ENCODE measurements around the gene KRTAP17-1. TPM values are rescaled to one million over a fixed set of nuclear protein-coding genes. Genes with fewer than 3 reads are reported as not detected.

KRTAP17-1 gene
- total RNA-seq, 2 donors from 2014 or later: not detected

DNA sequence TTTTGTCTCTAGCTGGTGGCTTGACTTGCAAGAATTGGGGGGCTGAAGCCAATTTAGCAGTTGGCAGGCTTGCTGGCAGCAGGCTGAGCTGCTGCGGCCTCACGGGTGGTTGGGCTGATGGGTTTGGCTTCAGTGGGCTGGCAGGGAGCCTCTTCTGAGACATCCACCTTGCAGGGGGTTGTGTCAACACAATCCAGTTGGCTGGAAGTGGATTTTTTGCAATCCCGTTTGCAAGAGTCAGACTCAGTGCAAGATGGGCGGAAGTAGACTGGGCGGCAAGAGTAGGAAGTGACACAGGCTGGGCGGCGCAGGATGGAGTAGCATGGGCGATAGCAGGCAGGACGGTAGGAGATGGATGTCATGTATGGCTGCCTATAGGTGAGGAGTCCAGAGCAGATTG, 7.9 kb downstream of the KRTAP17-1 start:
- H3K27me3 Mint-ChIP-seq: no peaks in the 10 kb centered on the region
- peak overlapping the region; percentile 80 for H3K4me3 Mint-ChIP-seq
- ATAC-seq (no peak), DNase-seq (no peak)
- H3K36me3 Mint-ChIP-seq (ENCODE audit: low read depth): no peaks in the 10 kb centered on the region
- H3K27ac Mint-ChIP-seq: peak overlapping the region; percentile 97
- H3K4me1 Mint-ChIP-seq: peaks cover 51% of the 10 kb centered on the region
- H3K9me3 ChIP-seq (ENCODE audit: control insufficient read depth, low read length, poor library complexity, severe bottlenecking): no peaks in the 10 kb centered on the region

DNA sequence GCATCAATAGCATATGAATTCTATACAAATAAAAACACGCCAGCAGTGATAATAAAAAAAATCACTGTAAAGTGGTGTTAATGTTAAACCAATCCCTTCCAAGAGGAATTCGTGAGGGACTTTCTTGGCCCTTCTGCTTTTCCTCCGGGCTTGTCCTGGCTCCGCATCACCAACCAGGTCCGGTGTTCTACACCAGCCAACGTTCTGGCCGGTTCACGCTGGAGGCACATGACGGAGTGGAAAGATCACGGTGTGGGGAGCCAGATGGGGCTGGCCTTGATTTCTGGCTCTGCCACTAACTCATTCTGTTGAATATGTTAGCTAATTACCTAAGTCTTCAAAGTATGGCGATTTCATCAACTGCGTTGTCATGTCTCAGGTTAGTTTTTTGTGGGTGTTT, 11.4 kb downstream of the KRTAP17-1 start:
- ATAC-seq: no peak
- no peaks in the 10 kb centered on the region for H3K36me3 Mint-ChIP-seq (ENCODE audit: low read depth)

DNA sequence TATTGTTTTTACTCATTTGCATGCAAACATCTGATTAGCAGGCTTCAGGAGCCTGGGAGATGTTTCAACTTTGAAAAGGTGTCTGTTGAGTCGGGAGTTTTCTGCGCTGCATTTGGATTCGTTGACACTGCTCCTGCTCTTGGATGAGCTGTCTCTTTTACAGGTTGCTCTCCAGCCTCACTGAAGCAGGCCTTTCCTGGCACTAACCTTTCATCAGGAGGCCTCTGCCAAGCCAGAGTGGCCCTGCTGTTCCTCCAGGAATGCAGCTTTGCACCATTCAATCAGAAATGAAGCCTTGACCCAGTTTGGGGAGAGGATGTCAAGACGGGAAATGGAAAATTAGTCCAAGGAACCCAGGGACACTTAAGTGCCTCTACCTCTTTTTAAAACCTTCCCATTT, 12.5 kb downstream of the KRTAP17-1 start:
- H3K4me1 Mint-ChIP-seq: peaks cover 17% of the 10 kb centered on the region

More for the DNA sequence above, 11.4 kb downstream of the KRTAP17-1 start:
- Mint-ChIP-seq H3K4me3 (no peak overlapping the region), H3K4me1 (peaks cover 28% of the 10 kb centered on the region), H3K27me3 (no peaks in the 10 kb centered on the region), H3K27ac (no peak overlapping the region)
- no peaks in the 10 kb centered on the region for H3K9me3 ChIP-seq (ENCODE audit: control insufficient read depth, low read length, poor library complexity, severe bottlenecking)
- DNase-seq: no peak

DNA sequence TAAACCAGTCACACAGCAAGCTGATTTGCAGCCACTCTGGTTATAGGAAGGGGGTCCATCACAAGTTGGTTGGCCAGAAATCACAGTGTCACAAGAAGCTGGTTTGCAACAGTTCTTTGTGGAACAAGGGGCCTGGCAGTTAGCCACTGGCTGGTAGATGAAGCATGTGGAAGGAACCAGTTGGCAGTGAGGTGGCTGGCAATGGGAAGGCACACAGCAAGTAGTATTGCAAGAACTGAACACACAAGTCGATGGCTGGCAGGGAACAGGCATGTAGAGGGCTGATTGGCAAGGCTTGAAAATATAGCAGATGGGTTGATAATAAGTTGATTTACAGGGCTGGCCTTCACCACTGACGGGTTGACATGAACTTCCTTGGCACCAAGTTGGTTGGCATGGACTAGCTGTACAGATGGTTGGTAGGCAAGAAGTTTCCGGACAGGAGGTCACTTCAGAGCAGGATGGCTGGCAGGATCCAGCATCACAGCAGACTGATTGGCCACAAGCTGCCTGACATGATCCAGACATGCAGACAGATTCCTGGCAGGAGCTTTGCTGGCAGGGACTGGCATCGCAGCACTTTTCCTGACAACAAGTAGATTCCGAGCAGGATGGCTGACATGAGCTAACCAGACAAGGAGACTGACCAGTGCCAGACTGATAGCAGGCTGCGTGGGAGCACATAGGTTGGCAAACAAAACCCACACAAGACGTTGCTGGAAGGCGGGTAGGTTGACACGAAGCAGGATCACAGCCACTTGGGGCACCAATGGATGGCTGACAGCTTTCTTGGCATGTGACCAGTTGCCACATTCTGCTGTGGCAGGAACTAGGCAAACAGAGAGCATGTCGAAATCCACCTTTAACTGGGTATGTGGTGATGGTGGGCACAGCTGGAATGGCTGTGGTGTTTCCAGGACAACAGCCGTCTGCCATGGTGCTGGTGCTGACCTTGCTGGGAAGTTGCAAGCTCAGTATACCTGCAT, 13.3 kb downstream of the KRTAP17-1 start, which contains the start of gene KRTAP29-1:
TSS of gene KRTAP29-1 (minus strand) at position 936 of the 986 bp plus-strand sequence. CDS start at position 936, 0 bp downstream.
- Mint-ChIP-seq H3K27me3 (peaks cover 4% of the 10 kb centered on the region), H3K27ac (no peak within 1 kb of the TSS), H3K4me3 (no peak within 1 kb of the TSS), H3K36me3 (ENCODE audit: low read depth) (no peaks in the 10 kb centered on the region), H3K4me1 (peaks cover 9% of the 10 kb centered on the region)
- H3K9me3 ChIP-seq (ENCODE audit: control insufficient read depth, low read length, poor library complexity, severe bottlenecking): no peaks in the 10 kb centered on the region
- ATAC-seq: no peak
- DNase-seq: no peak

More for the DNA sequence above, 12.5 kb downstream of the KRTAP17-1 start:
- DNase-seq (no peak), ATAC-seq (no peak)
- Mint-ChIP-seq H3K27ac (no peak overlapping the region), H3K27me3 (peaks cover 3% of the 10 kb centered on the region), H3K36me3 (ENCODE audit: low read depth) (no peaks in the 10 kb centered on the region), H3K4me3 (no peak overlapping the region)
- no peaks in the 10 kb centered on the region for H3K9me3 ChIP-seq (ENCODE audit: control insufficient read depth, low read length, poor library complexity, severe bottlenecking)

DNA sequence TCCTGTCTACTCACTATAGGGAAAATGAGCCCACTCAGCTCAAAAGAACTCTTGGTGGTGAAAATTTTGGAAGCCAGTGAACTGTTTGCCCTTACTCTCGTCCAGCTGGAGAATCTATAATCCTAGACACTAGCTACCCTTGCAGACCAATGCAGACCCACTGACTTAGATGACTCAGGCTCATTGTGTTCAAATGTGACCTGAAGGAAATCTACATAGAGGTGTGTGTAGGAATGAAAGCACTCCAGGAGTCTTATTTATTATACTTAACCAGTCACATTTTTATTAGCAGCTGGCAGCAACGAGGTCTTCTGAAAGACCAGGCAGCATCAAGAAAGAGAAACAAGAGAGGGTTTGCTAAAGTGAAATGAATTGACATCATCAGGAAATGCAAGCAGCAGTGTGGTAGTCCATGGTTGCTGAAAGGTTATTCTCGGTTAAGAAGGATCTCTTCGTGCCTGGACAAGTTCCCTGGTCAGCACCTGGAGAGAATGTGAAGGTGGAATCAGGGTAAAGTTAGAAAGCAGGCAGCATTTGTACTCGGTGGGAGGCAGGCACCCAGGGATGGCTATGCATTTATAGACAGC, 14.2 kb downstream of the KRTAP17-1 start:
- H3K27me3 Mint-ChIP-seq: peaks cover 4% of the 10 kb centered on the region
- no peak overlapping the region for H3K4me3 Mint-ChIP-seq
- DNase-seq (no peak), ATAC-seq (no peak)
- no peaks in the 10 kb centered on the region for H3K36me3 Mint-ChIP-seq (ENCODE audit: low read depth)
- no peaks in the 10 kb centered on the region for H3K9me3 ChIP-seq (ENCODE audit: control insufficient read depth, low read length, poor library complexity, severe bottlenecking)
- no peaks in the 10 kb centered on the region for H3K4me1 Mint-ChIP-seq
- no peak overlapping the region for H3K27ac Mint-ChIP-seq

DNA sequence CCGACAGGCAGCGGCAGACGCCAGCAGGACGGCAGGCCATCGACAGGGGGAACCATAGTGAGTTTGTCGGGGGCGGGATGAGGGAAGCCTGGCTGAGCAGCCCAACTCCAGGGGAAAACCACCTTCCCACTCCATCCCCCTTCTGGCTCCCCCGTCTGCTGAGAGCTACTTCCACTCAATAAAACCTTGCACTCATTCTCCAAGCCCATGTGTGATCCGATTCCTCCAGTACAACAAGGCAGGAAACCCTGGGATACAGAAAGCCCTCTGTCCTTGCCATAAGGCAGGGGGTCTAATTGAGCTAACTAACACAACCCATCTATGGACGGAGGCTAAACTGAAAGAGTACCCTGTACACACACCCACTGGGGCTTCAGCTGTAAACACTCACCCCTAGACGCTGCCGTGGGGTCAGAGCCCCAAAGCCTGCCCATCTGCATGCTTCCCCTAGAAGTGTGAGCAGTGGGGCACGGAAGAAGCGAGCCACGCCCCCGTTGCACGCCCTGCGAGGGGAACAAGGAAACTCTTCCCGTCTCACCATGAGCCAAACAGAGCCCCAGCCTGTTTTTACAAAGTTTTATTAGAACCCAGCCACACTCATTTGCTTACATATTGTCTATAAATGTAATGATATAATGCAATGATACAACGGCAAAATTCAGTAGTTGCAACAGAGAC, 16.9 kb downstream of the KRTAP17-1 start:
- peaks cover 2% of the 10 kb centered on the region for H3K36me3 Mint-ChIP-seq (ENCODE audit: low read depth)
- no peaks in the 10 kb centered on the region for H3K4me1 Mint-ChIP-seq
- no peak for ATAC-seq
- H3K27me3 Mint-ChIP-seq: peaks cover 4% of the 10 kb centered on the region
- H3K4me3 Mint-ChIP-seq: no peak overlapping the region
- DNase-seq: no peak
- H3K27ac Mint-ChIP-seq: no peak overlapping the region
- H3K9me3 ChIP-seq (ENCODE audit: control insufficient read depth, low read length, poor library complexity, severe bottlenecking): no peaks in the 10 kb centered on the region

DNA sequence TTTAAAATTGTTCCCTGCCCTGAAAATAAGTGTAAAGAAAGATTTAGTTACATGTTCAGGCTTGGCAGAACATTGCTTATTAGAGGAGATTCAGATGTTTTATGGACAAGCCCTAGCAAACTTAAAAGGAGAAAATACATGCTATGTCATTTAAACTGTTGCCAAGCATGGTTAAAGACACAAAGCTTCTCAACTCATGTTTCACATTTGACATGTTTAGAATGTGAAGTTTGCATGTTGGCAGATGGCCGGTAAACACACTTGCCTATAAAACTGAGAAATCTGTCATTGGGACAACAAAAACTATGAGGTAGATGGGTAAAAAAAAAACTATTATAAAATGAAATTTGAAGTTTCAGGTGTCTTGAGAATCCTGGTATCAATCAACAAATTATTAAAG, 18.7 kb downstream of the KRTAP17-1 start:
- peaks cover 2% of the 10 kb centered on the region for H3K36me3 Mint-ChIP-seq (ENCODE audit: low read depth)
- no peaks in the 10 kb centered on the region for H3K9me3 ChIP-seq (ENCODE audit: control insufficient read depth, low read length, poor library complexity, severe bottlenecking)
- H3K4me1 Mint-ChIP-seq: no peaks in the 10 kb centered on the region
- no peak overlapping the region for H3K4me3 Mint-ChIP-seq
- peaks cover 19% of the 10 kb centered on the region for H3K27me3 Mint-ChIP-seq
- no peak for DNase-seq
- no peak overlapping the region for H3K27ac Mint-ChIP-seq
- no peak for ATAC-seq

DNA sequence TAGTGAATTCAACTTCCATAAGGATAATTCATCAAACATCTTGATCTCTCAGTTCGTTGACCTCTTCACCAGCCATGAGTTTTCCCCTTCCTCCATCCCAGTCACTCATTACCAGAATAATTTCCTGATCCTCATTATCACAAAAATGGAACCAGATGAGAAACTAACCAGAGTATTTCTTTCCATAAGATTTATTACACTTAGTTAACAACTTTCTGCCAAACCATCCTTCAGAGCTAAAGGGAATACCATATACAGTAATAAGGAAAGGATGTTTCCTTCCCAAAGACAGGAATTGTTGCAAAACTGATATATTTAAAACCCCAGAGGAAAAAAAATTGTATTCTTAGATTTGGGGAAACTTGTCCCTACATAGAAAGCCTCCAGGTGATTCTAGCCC, 21.5 kb downstream of the KRTAP17-1 start:
- H3K4me3 Mint-ChIP-seq: no peak overlapping the region
- H3K27ac Mint-ChIP-seq: no peak overlapping the region
- no peak for ATAC-seq
- H3K36me3 Mint-ChIP-seq (ENCODE audit: low read depth): peaks cover 2% of the 10 kb centered on the region
- peaks cover 31% of the 10 kb centered on the region for H3K27me3 Mint-ChIP-seq
- H3K9me3 ChIP-seq (ENCODE audit: control insufficient read depth, low read length, poor library complexity, severe bottlenecking): no peaks in the 10 kb centered on the region
- H3K4me1 Mint-ChIP-seq: no peaks in the 10 kb centered on the region
- DNase-seq: no peak

DNA sequence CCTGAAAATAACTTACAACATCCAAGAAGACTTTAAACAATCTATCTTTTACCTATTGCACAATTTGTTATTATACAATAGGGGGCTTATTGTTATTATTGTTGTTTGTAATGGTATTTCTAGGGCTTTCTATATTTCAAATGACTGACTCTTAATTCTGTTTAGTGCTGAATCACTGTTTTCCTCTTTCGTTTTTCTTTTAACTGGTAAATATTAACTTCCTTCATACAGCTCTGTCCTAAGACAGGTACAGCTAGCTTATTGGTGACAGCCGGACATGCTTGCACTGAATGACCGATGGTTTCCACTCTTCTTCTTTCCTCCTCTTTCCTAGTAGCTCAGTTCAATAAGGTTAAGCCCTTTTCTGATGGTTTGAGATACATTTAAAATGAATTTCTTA, 28.5 kb downstream of the KRTAP17-1 start:
- H3K4me3 Mint-ChIP-seq: no peak overlapping the region
- DNase-seq (no peak), ATAC-seq (no peak)
- H3K9me3 ChIP-seq (ENCODE audit: control insufficient read depth, low read length, poor library complexity, severe bottlenecking): no peaks in the 10 kb centered on the region
- H3K4me1 Mint-ChIP-seq: no peaks in the 10 kb centered on the region
- H3K27ac Mint-ChIP-seq: no peak overlapping the region
- no peaks in the 10 kb centered on the region for H3K36me3 Mint-ChIP-seq (ENCODE audit: low read depth)
- peaks cover 14% of the 10 kb centered on the region for H3K27me3 Mint-ChIP-seq

DNA sequence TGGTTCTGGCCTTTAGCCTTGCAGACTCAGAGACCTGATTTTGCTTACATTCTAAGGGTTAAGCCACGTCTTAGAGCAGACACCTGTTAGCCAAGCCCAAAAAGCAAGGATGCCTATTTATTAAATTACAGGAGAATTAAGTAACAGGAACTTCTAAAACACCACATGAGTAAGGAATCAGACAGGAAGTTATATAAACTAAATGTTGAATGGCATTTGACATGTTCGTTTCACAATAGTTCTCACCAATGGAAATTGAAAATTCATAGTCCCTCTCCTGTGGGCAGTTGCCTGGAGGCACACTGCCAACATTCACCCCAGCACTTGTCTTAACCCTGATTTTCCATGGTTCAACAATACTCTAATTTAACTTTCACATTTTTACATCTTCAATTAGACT, 31.0 kb downstream of the KRTAP17-1 start:
- no peak for ATAC-seq
- Mint-ChIP-seq H3K4me1 (no peaks in the 10 kb centered on the region), H3K36me3 (ENCODE audit: low read depth) (no peaks in the 10 kb centered on the region), H3K27ac (no peak overlapping the region), H3K27me3 (peaks cover 5% of the 10 kb centered on the region), H3K4me3 (no peak overlapping the region)
- H3K9me3 ChIP-seq (ENCODE audit: control insufficient read depth, low read length, poor library complexity, severe bottlenecking): no peaks in the 10 kb centered on the region
- DNase-seq: no peak

DNA sequence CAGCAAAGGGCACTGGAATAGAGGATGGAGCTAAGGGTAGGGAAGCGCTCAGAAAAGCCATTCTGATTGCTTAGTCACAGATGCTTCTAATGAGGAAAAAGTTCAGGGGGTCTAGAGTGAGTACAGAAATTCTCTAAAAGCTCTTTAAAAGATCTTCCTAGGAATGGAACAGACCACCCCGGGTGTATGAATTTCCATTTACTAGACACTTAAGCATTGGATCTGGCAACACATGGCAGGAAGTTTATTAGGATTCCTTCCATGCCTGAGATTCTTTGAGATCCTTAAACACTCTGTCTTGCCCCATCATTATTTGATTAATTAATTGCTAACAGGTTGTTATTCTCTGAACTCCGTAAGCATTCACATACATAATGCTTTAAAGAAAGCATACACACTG, 31.5 kb downstream of the KRTAP17-1 start:
- no peaks in the 10 kb centered on the region for H3K9me3 ChIP-seq (ENCODE audit: control insufficient read depth, low read length, poor library complexity, severe bottlenecking)
- H3K4me1 Mint-ChIP-seq: no peaks in the 10 kb centered on the region
- peaks cover 10% of the 10 kb centered on the region for H3K27me3 Mint-ChIP-seq
- ATAC-seq (no peak), DNase-seq (no peak)
- H3K36me3 Mint-ChIP-seq (ENCODE audit: low read depth): no peaks in the 10 kb centered on the region
- no peak overlapping the region for H3K4me3 Mint-ChIP-seq
- no peak overlapping the region for H3K27ac Mint-ChIP-seq

DNA sequence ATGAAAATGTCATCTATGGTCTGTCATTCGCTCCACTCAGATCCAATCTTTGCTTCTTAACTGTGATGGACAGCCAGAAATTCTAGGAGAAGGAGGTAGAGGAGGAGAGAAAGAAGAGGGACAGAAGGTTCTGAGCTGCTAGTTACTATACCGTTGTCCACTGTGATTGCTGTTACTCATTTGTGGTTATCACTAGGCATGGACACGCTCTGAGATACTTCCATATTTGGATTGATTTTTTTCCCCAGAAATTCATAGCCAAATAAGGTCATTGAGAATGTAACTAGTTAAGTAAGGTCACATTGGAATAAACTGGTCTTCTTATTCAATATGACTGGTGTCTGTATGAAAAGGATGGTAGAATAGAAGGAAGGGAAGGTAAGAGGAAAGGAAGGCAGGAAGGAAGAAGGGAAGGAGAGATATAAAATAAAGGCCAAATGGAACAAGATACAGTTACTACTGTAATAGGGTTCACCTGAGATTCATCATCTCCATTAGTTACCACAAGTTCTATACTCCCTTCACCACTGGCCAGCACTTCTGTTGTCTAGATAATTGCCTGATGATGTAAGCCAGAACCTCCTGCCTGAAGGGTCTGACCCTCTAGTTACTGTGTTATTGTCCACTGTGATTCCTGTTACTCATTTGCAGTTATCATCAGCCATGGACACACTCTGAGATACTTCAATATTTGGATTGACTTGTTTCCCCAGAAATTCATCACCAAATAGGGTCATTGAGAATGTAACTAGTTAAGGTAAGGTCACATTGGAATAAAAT, 37.1 kb downstream of the KRTAP17-1 start:
- H3K36me3 Mint-ChIP-seq (ENCODE audit: low read depth): peaks cover 2% of the 10 kb centered on the region
- H3K27ac Mint-ChIP-seq: no peak overlapping the region
- no peak for DNase-seq
- H3K27me3 Mint-ChIP-seq: peaks cover 33% of the 10 kb centered on the region
- no peak overlapping the region for H3K4me3 Mint-ChIP-seq
- ATAC-seq: no peak
- H3K4me1 Mint-ChIP-seq: peaks cover 6% of the 10 kb centered on the region
- H3K9me3 ChIP-seq (ENCODE audit: control insufficient read depth, low read length, poor library complexity, severe bottlenecking): no peaks in the 10 kb centered on the region

Data from T-helper 17 cell (primary cell).